GM10266 (cell line): Measurements from ENCODE around the gene PCDHA12.
"Not testable (repeated sequence)": the region's sequence is repeated elsewhere in the genome, so short reads cannot be mapped to it uniquely, and the experiment has no call there.

Experiments
- DNase-seq: peaks from one replicate; pipeline ENCODE4 v3.0.0; 2012; ENCODE audit errors: extremely low spot score
- TF ChIP-seq, protein P1 (sequence below): IDR thresholded peaks from 2 replicates; pipeline ENCODE4 v1.5.1; 2012; ENCODE audit warnings: mild to moderate bottlenecking, low read depth; ENCODE audit not compliant: control insufficient read depth, insufficient read depth; ENCODE audit errors: missing control alignments

PCDHA12 gene

GRCh38 chr5:140857987-140858240 is 17.2 kb upstream of the PCDHA12 start:
- TF ChIP-seq, protein P1, sequence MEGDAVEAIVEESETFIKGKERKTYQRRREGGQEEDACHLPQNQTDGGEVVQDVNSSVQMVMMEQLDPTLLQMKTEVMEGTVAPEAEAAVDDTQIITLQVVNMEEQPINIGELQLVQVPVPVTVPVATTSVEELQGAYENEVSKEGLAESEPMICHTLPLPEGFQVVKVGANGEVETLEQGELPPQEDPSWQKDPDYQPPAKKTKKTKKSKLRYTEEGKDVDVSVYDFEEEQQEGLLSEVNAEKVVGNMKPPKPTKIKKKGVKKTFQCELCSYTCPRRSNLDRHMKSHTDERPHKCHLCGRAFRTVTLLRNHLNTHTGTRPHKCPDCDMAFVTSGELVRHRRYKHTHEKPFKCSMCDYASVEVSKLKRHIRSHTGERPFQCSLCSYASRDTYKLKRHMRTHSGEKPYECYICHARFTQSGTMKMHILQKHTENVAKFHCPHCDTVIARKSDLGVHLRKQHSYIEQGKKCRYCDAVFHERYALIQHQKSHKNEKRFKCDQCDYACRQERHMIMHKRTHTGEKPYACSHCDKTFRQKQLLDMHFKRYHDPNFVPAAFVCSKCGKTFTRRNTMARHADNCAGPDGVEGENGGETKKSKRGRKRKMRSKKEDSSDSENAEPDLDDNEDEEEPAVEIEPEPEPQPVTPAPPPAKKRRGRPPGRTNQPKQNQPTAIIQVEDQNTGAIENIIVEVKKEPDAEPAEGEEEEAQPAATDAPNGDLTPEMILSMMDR, result no peak
- no peak for DNase-seq

DNA sequence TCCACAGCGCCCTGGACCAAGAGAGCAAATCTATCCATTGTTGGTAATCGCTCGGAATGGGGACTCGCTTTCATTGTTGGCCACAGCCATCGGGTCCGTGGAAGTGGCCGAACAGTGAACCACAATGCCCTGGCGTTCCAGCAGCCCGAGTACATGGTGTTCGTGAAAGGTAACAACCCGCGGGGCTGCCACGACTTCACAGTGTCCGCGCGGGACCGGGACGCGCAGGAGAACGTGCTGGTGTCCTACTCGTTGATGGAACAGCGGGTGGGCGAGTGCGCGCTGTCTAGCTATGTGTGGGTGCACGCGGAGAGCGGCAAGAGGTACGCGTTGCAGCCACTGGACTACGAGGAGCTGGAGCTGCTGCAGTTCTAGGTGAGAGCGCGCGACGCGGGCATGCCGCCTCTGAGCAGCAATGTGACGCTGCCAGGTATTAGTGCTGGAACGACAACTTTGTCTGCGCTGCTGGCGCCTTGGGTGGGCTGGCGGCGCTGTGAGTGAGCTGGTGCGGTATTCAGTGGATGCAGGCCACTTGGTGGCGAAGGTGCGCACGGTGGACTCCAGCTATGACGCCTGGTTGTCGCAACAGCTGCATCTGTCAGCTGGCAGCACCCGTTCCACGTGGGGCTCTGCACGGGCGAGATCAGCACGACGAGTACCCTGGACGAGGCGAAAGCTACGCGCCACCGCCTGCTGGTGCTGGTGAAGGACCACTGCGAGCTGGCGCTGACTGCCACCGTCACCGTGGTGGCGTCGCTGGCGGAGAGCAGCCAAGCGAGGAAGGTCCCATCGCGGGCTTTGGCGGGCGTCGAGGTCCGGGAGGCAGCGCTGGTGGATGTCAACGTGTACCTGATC is 12.4 kb upstream of the PCDHA12 start:
- no peak for DNase-seq
- TF ChIP-seq, protein P1, result no peak

DNA sequence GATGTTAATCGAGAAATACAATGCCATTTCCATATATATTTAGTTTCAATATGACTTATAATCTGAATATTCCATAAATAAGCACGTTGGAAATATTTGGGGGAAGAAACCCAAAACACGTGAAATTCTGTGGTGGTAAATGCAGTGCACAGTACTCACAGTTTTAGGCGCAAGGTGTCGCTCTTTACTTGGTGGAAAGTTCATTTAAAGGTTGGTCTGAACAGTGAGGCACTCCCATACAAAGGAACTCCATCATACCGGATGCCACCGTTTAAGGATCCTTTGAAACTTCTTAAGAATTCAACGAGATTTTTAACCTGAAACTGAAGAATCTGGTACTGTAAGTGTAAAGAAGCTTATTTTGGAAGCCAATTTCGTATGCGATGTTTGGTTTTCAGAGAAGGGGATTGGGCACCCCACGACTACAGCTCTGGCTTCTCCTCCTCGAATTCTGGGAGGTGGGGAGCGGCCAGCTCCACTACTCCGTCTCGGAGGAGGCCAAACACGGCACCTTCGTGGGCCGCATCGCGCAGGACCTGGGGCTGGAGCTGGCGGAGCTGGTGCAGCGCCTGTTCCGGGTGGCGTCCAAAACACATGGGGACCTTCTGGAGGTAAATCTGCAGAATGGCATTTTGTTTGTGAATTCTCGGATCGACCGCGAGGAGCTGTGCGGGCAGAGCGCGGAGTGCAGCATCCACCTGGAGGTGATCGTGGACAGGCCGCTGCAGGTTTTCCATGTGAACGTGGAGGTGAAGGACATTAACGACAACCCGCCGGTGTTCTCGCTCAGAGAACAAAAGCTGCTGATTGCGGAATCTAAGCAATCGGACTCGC is 6.2 kb upstream of the PCDHA12 start, which contains the start of gene PCDHA11:
Gene PCDHA11, plus strand, starts transcription at position 237 of the 834 bp plus-strand sequence. Its CDS starts 147 bp downstream, at position 384.
- TF ChIP-seq, protein P1, result no peak
- DNase-seq, result no peak

DNA sequence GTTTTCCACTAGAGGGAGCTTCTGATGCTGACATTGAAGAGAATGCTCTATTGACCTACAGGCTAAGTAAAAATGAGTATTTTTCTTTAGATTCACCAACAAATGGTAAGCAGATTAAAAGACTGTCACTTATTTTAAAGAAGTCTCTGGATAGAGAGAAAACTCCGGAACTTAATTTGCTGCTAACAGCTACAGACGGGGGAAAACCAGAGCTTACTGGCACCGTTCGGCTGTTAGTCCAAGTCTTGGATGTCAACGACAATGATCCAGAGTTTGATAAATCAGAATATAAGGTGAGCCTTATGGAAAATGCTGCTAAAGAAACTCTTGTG is 5.6 kb upstream of the PCDHA12 start:
- TF ChIP-seq, protein P1, result no peak

DNA sequence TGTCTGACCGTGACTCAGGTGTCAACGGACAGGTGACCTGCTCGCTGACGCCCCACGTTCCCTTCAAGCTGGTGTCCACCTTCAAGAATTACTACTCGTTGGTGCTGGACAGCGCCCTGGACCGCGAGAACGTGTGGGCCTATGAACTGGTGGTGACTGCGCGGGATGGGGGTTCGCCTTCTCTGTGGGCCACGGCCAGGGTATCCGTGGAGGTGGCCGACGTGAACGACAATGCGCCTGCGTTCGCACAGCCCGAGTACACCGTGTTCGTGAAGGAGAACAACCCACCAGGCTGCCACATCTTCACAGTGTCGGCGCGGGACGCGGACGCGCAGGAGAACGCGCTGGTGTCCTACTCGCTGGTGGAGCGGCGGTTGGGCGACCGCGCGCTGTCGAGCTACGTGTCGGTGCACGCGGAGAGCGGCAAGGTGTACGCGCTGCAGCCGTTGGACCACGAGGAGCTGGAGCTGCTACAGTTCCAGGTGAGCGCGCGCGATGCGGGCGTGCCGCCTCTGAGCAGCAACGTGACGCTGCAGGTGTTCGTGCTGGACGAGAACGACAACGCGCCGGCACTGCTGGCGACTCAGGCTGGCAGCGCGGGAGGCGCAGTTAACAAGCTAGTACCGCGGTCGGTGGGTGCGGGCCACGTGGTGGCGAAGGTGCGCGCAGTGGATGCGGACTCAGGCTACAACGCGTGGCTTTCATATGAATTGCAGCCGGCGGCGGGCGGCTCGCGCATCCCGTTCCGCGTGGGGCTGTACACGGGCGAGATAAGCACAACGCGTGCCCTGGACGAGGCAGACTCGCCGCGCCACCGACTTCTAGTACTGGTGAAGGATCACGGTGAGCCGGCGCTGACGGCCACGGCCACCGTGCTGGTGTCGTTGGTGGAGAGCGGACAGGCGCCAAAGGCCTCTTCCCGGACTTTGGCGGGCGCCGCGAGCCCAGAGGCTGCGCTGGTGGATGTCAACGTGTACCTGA is 4.6 kb upstream of the PCDHA12 start:
- TF ChIP-seq, protein P1, result no peak
- DNase-seq, result no peak

More for the DNA sequence above, 5.6 kb upstream of the PCDHA12 start:
- DNase-seq, result no peak

DNA sequence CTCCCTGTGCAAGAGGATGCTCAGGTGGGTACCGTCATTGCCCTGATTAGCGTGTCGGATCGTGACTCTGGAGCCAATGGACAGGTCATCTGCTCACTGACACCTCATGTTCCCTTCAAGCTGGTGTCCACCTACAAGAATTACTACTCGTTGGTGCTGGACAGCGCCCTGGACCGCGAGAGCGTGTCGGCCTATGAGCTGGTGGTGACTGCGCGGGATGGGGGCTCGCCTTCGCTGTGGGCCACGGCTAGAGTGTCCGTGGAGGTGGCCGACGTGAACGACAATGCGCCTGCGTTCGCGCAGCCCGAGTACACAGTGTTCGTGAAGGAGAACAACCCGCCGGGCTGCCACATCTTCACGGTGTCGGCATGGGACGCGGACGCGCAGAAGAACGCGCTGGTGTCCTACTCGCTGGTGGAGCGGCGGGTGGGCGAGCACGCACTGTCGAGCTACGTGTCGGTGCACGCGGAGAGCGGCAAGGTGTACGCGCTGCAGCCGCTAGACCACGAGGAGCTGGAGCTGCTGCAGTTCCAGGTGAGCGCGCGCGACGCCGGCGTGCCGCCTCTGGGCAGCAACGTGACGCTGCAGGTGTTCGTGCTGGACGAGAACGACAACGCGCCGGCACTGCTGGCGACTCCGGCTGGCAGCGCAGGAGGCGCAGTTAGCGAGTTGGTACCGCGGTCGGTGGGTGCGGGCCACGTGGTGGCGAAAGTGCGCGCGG is 1.6 kb downstream of the PCDHA12 start:
- DNase-seq, result not testable (repeated sequence)

DNA sequence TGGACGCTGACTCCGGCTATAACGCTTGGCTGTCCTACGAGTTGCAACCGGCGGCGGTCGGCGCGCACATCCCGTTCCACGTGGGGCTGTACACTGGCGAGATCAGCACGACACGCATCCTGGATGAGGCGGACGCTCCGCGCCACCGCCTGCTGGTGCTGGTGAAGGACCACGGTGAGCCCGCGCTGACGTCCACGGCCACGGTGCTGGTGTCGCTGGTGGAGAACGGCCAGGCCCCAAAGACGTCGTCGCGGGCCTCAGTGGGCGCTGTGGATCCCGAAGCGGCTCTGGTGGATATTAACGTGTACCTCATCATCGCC is 2.1 kb downstream of the PCDHA12 start:
- TF ChIP-seq, protein P1, result no peak
- no peak for DNase-seq
